ENCODE data around the gene DDOST.

DDOST gene

DNA sequence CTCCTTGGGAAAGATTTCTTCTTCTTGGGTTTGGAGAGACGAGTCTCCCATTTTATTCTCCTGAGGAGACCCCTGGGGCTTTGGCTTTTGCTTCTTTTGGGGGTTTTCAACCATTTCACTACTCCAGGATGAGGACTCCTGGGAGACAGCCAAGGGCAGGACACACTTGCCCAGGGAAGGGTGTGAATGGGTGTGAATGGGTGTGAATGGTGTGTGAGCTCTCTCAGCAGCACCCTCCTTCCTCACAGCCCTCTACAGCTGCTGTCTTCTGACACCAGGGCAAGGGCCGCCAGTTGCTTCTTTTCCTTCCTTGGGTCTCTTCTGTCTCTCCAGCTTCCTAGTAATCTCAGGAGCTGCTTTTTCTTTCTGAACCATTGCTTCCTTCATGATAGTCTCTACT lies 32.5 kb upstream of the DDOST start:
- no peak overlapping the region for H3K9ac ChIP-seq (ENCODE audit: low read length)
- H2AFZ ChIP-seq (ENCODE audit: low read depth, low read length, severe bottlenecking): no peak overlapping the region
- H3K27me3 ChIP-seq (ENCODE audit: low read length): no peaks in the 10 kb centered on the region
- H3K4me2 ChIP-seq (ENCODE audit: low read depth, low read length, poor library complexity, severe bottlenecking): no peak overlapping the region
- no peaks in the 10 kb centered on the region for H3K9me3 ChIP-seq (ENCODE audit: insufficient read depth, low read length)
- H3K27ac ChIP-seq (ENCODE audit: low read depth, low read length): no peak overlapping the region
- no peaks in the 10 kb centered on the region for H3K36me3 ChIP-seq (ENCODE audit: low read length)
- no peaks in the 10 kb centered on the region for H3K9me2 ChIP-seq (replicated peaks; ENCODE audit: insufficient read depth, low read length)
- H3F3A ChIP-seq (ENCODE audit: insufficient read depth): no peaks in the 10 kb centered on the region
- no peaks in the 10 kb centered on the region for H4K20me1 ChIP-seq (ENCODE audit: low read depth, low read length)
- H3K79me2 ChIP-seq (ENCODE audit: insufficient read depth, low read length): no peaks in the 10 kb centered on the region
- no peak for TF ChIP-seq EZH2phosphoT487 (conservative IDR thresholded peaks at IDR 0.05; ENCODE audit: low read length)
- TF ChIP-seq, protein P1, sequence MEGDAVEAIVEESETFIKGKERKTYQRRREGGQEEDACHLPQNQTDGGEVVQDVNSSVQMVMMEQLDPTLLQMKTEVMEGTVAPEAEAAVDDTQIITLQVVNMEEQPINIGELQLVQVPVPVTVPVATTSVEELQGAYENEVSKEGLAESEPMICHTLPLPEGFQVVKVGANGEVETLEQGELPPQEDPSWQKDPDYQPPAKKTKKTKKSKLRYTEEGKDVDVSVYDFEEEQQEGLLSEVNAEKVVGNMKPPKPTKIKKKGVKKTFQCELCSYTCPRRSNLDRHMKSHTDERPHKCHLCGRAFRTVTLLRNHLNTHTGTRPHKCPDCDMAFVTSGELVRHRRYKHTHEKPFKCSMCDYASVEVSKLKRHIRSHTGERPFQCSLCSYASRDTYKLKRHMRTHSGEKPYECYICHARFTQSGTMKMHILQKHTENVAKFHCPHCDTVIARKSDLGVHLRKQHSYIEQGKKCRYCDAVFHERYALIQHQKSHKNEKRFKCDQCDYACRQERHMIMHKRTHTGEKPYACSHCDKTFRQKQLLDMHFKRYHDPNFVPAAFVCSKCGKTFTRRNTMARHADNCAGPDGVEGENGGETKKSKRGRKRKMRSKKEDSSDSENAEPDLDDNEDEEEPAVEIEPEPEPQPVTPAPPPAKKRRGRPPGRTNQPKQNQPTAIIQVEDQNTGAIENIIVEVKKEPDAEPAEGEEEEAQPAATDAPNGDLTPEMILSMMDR (IDR thresholded peaks at IDR 0.05; ENCODE audit: insufficient read depth, low read length, poor library complexity, severe bottlenecking): no peak
- H3K4me3 ChIP-seq (ENCODE audit: insufficient read depth, low read length, poor library complexity, severe bottlenecking): no peak overlapping the region

GRCh38 chr1:20691872-20692271 lies 30.7 kb upstream of the DDOST start:
- no peak overlapping the region for H3K27ac ChIP-seq (ENCODE audit: low read depth, low read length)
- H3K9ac ChIP-seq (ENCODE audit: low read length): no peak overlapping the region
- H2AFZ ChIP-seq (ENCODE audit: low read depth, low read length, severe bottlenecking): no peak overlapping the region
- no peaks in the 10 kb centered on the region for H3F3A ChIP-seq (ENCODE audit: insufficient read depth)
- no peak overlapping the region for H3K4me3 ChIP-seq (ENCODE audit: insufficient read depth, low read length, poor library complexity, severe bottlenecking)
- no peaks in the 10 kb centered on the region for H3K36me3 ChIP-seq (ENCODE audit: low read length)
- no peaks in the 10 kb centered on the region for H3K27me3 ChIP-seq (ENCODE audit: low read length)
- H4K20me1 ChIP-seq (ENCODE audit: low read depth, low read length): no peaks in the 10 kb centered on the region
- H3K4me2 ChIP-seq (ENCODE audit: low read depth, low read length, poor library complexity, severe bottlenecking): no peak overlapping the region
- no peaks in the 10 kb centered on the region for H3K9me3 ChIP-seq (ENCODE audit: insufficient read depth, low read length)
- no peaks in the 10 kb centered on the region for H3K79me2 ChIP-seq (ENCODE audit: insufficient read depth, low read length)
- no peaks in the 10 kb centered on the region for H3K9me2 ChIP-seq (replicated peaks; ENCODE audit: insufficient read depth, low read length)
- no peak for TF ChIP-seq EZH2phosphoT487 (conservative IDR thresholded peaks at IDR 0.05; ENCODE audit: low read length)
- TF ChIP-seq, protein P1 (IDR thresholded peaks at IDR 0.05; ENCODE audit: insufficient read depth, low read length, poor library complexity, severe bottlenecking): no peak

DNA sequence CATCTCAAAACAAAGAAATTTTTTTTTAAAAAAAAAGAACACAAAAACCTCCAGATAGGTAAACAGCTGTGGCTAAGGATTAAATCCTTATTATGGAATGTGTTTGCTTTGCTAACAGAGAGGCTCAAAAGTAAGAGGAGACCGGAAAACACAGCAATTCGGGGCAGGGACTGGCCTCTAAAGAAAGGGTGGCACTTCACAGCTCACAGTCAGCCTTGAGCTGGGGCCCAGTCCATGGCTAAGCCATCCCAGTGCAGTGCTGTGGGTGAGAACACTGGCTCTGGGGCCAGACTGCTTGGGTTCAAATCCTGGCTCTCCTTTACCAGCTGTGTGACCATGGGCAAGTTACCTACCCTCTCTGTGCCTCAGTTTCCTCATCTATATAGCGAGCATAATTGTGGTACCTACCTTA lies 28.5 kb upstream of the DDOST start:
- Histone ChIP-seq H3K27me3 (ENCODE audit: low read length) (no peaks in the 10 kb centered on the region), H3K4me3 (ENCODE audit: insufficient read depth, low read length, poor library complexity, severe bottlenecking) (no peak overlapping the region), H3K9me3 (ENCODE audit: insufficient read depth, low read length) (no peaks in the 10 kb centered on the region), H3K36me3 (ENCODE audit: low read length) (no peaks in the 10 kb centered on the region), H2AFZ (ENCODE audit: low read depth, low read length, severe bottlenecking) (no peak overlapping the region), H3F3A (ENCODE audit: insufficient read depth) (no peaks in the 10 kb centered on the region), H3K4me2 (ENCODE audit: low read depth, low read length, poor library complexity, severe bottlenecking) (no peak overlapping the region), H3K27ac (ENCODE audit: low read depth, low read length) (no peak overlapping the region), H3K9ac (ENCODE audit: low read length) (no peak overlapping the region), H4K20me1 (ENCODE audit: low read depth, low read length) (no peaks in the 10 kb centered on the region), H3K9me2 (replicated peaks; ENCODE audit: insufficient read depth, low read length) (no peaks in the 10 kb centered on the region), H3K79me2 (ENCODE audit: insufficient read depth, low read length) (no peaks in the 10 kb centered on the region)
- TF ChIP-seq, protein P1 (IDR thresholded peaks at IDR 0.05; ENCODE audit: insufficient read depth, low read length, poor library complexity, severe bottlenecking): no peak

All from SU-DHL-6 (cell line).